CD4-positive, alpha-beta T cell treated with Interferon alpha-2 for 1 hour (primary cell): Measurements from ENCODE around the gene G3BP1.
"Not testable (repeated sequence)": the region's sequence is repeated elsewhere in the genome, so short reads cannot be mapped to it uniquely, and the experiment has no call there.

Experiments used
- DNase-seq, 2 donors: peaks; one replicate each; pipeline ENCODE4 v3.0.0-alpha.2; 2020 to 2022

G3BP1 gene

GRCh38 chr5:151757233-151758140, 14.3 kb upstream of the G3BP1 start:
- peak in 1 of 2 donors; percentile 28 for DNase-seq

- DNase-seq = no peak
Measured at GRCh38 chr5:151758141-151758429, 13.7 kb upstream of the G3BP1 start.

GRCh38 chr5:151758430-151759241, 13.1 kb upstream of the G3BP1 start, which contains the start of gene ATOX1:
Gene ATOX1, minus strand, starts transcription at chr5:151758631. Its CDS starts 80 bp downstream, at chr5:151758551.
- DNase-seq = peak; percentile 89 to 92

- no peak for DNase-seq
Measured at GRCh38 chr5:151764801-151765200, 7.0 kb upstream of the G3BP1 start.

- DNase-seq = no peak
Measured at GRCh38 chr5:151766975-151767374, 4.8 kb upstream of the G3BP1 start.

GRCh38 chr5:151770383-151771258, 1.1 kb upstream of the G3BP1 start:
- peak in 1 of 2 donors; percentile 4 for DNase-seq

- DNase-seq = peak in 1 of 2 donors; percentile 42
Measured at GRCh38 chr5:151772029-151772845, 483 bp downstream of the G3BP1 start.

GRCh38 chr5:151772846-151773561, 1.2 kb downstream of the G3BP1 start:
- DNase-seq = peak in 1 of 2 donors; percentile 15

- DNase-seq = peak in 1 of 2 donors; percentile 9
Measured at GRCh38 chr5:151773951-151774350, 2.2 kb downstream of the G3BP1 start.

- DNase-seq = no peak
Measured at GRCh38 chr5:151775025-151775606, 3.4 kb downstream of the G3BP1 start.

- DNase-seq = no peak
Measured at GRCh38 chr5:151779531-151780125, 7.9 kb downstream of the G3BP1 start.

- no peak for DNase-seq
Measured at GRCh38 chr5:151780348-151780747, 8.6 kb downstream of the G3BP1 start.

GRCh38 chr5:151781201-151781600, 9.4 kb downstream of the G3BP1 start:
- DNase-seq = no peak

- DNase-seq = not testable (repeated sequence)
Measured at GRCh38 chr5:151783664-151784063, 11.9 kb downstream of the G3BP1 start.

- DNase-seq = no peak
Measured at GRCh38 chr5:151784141-151784540, 12.4 kb downstream of the G3BP1 start.

GRCh38 chr5:151786468-151786867, 14.7 kb downstream of the G3BP1 start:
- no peak for DNase-seq

- no peak for DNase-seq
Measured at GRCh38 chr5:151787817-151788216, 16.1 kb downstream of the G3BP1 start.

GRCh38 chr5:151793358-151793757, 21.6 kb downstream of the G3BP1 start:
- DNase-seq = no peak

- DNase-seq = no peak
Measured at GRCh38 chr5:151795426-151795825, 23.7 kb downstream of the G3BP1 start.

- no peak for DNase-seq
Measured at GRCh38 chr5:151798674-151799073, 26.9 kb downstream of the G3BP1 start.
